IMR-90 (cell line): ENCODE measurements around the gene CCL19. TPM values are rescaled to one million over a fixed set of nuclear protein-coding genes. Genes with fewer than 3 reads are reported as not detected.

Experiments used
- ATAC-seq: fragments of 200-7000 bp; cut with Tn5 transposase; 2 replicates; pipeline ENCODE4 v1.9.1; 2020; ENCODE audit warnings: low read depth, mild to moderate bottlenecking, moderate library complexity
- Bru-seq: library from RNA; stranded (reverse); fragments of 400-500 nt; gene quantifications from one replicate; lab custom pipeline; 2021; lab: Mats Ljungman, UMichigan
- BruChase-seq, 2 experiments: library from RNA; stranded (reverse); fragments of 400-500 nt; gene quantifications; one replicate each; lab custom pipeline; 2021; lab: Mats Ljungman, UMichigan
- BruUV-seq: library from RNA; stranded (reverse); fragments of 400-500 nt; replicated peaks from 2 replicates; lab custom pipeline; 2021; lab: Mats Ljungman, UMichigan
- CTCF ChIA-PET: fragments of 300-600 bp; formaldehyde crosslinking; extraction: SDS; loops from one replicate; lab custom pipeline; 2021; ENCODE audit warnings: antibody characterized with exemption; lab: Yijun Ruan, JAX
- POLR2A ChIA-PET: fragments of 300-600 bp; sonication (Branson Sonifier 250); formaldehyde crosslinking; loops from one replicate; lab custom pipeline; 2022; ENCODE audit warnings: antibody characterized with exemption; ENCODE audit not compliant: unreplicated experiment; lab: Charles Lee
- DNase-seq: peaks from one replicate; pipeline ENCODE4 v3.0.0; 2013
- H2AFZ ChIP-seq: replicated peaks from 2 replicates; pipeline ENCODE3; 2013; ENCODE audit warnings: low read length, mild to moderate bottlenecking; ENCODE audit not compliant: poor library complexity
- H2AK5ac ChIP-seq: 2 replicates; pipeline ENCODE4 v1.6.1; 2013; ENCODE audit warnings: low read depth, low read length, inconsistent platforms
- H2AK9ac ChIP-seq: replicated peaks from 2 replicates; pipeline ENCODE3; 2013; ENCODE audit warnings: mild to moderate bottlenecking, low read depth, low read length, moderate library complexity; ENCODE audit not compliant: poor library complexity
- H2BK120ac ChIP-seq: 2 replicates; pipeline ENCODE4 v1.6.1; 2013; ENCODE audit warnings: low read depth, low read length, inconsistent platforms
- H2BK15ac ChIP-seq: 3 replicates; pipeline ENCODE4 v1.6.1; 2013; ENCODE audit warnings: low read depth, low read length, inconsistent platforms
- H2BK20ac ChIP-seq: 2 replicates; pipeline ENCODE4 v1.6.1; 2013; ENCODE audit warnings: low read depth, mild to moderate bottlenecking, inconsistent platforms, low read length, moderate library complexity
- H2BK5ac ChIP-seq: 2 replicates; pipeline ENCODE4 v1.6.1; 2013; ENCODE audit warnings: mild to moderate bottlenecking, low read depth, low read length, inconsistent platforms; ENCODE audit not compliant: poor library complexity, severe bottlenecking
- H3K14ac ChIP-seq: replicated peaks from 2 replicates; pipeline ENCODE4 v1.6.1; 2013; ENCODE audit warnings: low read depth, low read length, inconsistent platforms
- H3K18ac ChIP-seq: 2 replicates; pipeline ENCODE4 v1.6.1; 2013; ENCODE audit warnings: low read depth, low read length, control low read depth
- H3K23ac ChIP-seq: 2 replicates; pipeline ENCODE4 v1.6.1; 2013; ENCODE audit warnings: low read depth, low read length, inconsistent platforms
- H3K27ac ChIP-seq: 2 replicates; pipeline ENCODE4 v1.5.1; 2013; ENCODE audit warnings: mild to moderate bottlenecking, control low read depth, low read length; ENCODE audit not compliant: insufficient read depth
- H3K27me3 ChIP-seq: 2 replicates; pipeline ENCODE4 v1.6.1; 2013; ENCODE audit warnings: low read length; ENCODE audit not compliant: control insufficient read depth, insufficient read depth
- H3K36me3 ChIP-seq: 2 replicates; pipeline ENCODE4 v1.6.1; 2013; ENCODE audit warnings: low read length, mixed read lengths; ENCODE audit not compliant: control insufficient read depth, insufficient read depth
- H3K4ac ChIP-seq: 2 replicates; pipeline ENCODE4 v1.6.1; 2013; ENCODE audit warnings: low read depth, low read length, inconsistent platforms
- H3K4me1 ChIP-seq: 2 replicates; pipeline ENCODE4 v1.6.1; 2013; ENCODE audit warnings: low read length, mixed read lengths; ENCODE audit not compliant: control insufficient read depth, insufficient read depth
- H3K4me2 ChIP-seq: 2 replicates; pipeline ENCODE4 v1.6.1; 2013; ENCODE audit warnings: low read depth, mild to moderate bottlenecking, control low read depth, low read length, moderate library complexity
- H3K4me3 ChIP-seq: 2 replicates; pipeline ENCODE4 v1.5.1; 2013; ENCODE audit warnings: low read depth, mild to moderate bottlenecking, control low read depth, low read length, moderate library complexity; ENCODE audit not compliant: insufficient read depth
- H3K56ac ChIP-seq: 2 replicates; pipeline ENCODE4 v1.6.1; 2013; ENCODE audit warnings: low read length, inconsistent platforms; ENCODE audit not compliant: insufficient read depth; ENCODE audit errors: extremely low read depth
- H3K79me1 ChIP-seq, 2 experiments: 2 replicates each; pipeline ENCODE4 v1.6.1; 2013; ENCODE audit warnings: low read length in 2 of 2, inconsistent platforms in 1 of 2, low read depth in 1 of 2
- H3K9ac ChIP-seq: 2 replicates; pipeline ENCODE4 v1.6.1; 2013; ENCODE audit warnings: low read depth, low read length, control low read depth
- H3K9me1 ChIP-seq: 2 replicates; pipeline ENCODE4 v1.6.1; 2013; ENCODE audit warnings: low read length, inconsistent platforms; ENCODE audit not compliant: insufficient read depth
- H3K9me3 ChIP-seq: 2 replicates; pipeline ENCODE4 v1.6.1; 2013; ENCODE audit warnings: low read length; ENCODE audit not compliant: control insufficient read depth, insufficient read depth
- H4K20me1 ChIP-seq: 2 replicates; pipeline ENCODE4 v1.6.1; 2013; ENCODE audit warnings: low read length, inconsistent platforms; ENCODE audit not compliant: insufficient read depth
- H4K5ac ChIP-seq: 2 replicates; pipeline ENCODE4 v1.6.1; 2013; ENCODE audit warnings: mild to moderate bottlenecking, low read depth, low read length, control low read depth
- H4K8ac ChIP-seq, 2 experiments: 2 replicates each; pipeline ENCODE4 v1.6.1; 2013; ENCODE audit warnings: low read depth in 2 of 2, low read length in 2 of 2, control low read depth in 1 of 2, inconsistent platforms in 1 of 2
- H4K91ac ChIP-seq: 2 replicates; pipeline ENCODE4 v1.6.1; 2013; ENCODE audit warnings: low read depth, low read length, inconsistent platforms; ENCODE audit not compliant: insufficient read depth
- BHLHE40 ChIP-seq: fragments of 150-350 bp; IDR thresholded peaks from 2 replicates; pipeline ENCODE4 v1.6.1; 2016; ENCODE audit warnings: mild to moderate bottlenecking, low read depth, low read length
- CEBPB ChIP-seq: IDR thresholded peaks from 2 replicates; pipeline ENCODE4 v1.6.1; 2012; ENCODE audit warnings: low read depth, low read length, improper control_type of control experiment
- CHD1 ChIP-seq: IDR thresholded peaks from 2 replicates; pipeline ENCODE4 v1.6.1; 2012; ENCODE audit warnings: low read depth, low read length, improper control_type of control experiment
- ELK1 ChIP-seq: fragments of 150-350 bp; IDR thresholded peaks from 2 replicates; pipeline ENCODE4 v1.6.1; 2016; ENCODE audit warnings: low read depth, mild to moderate bottlenecking, low read length, moderate library complexity, borderline replicate concordance
- MAFK ChIP-seq: IDR thresholded peaks from 2 replicates; pipeline ENCODE4 v1.6.1; 2012; ENCODE audit warnings: low read depth, low read length, improper control_type of control experiment
- MAZ ChIP-seq: IDR thresholded peaks from 2 replicates; pipeline ENCODE4 v1.6.1; 2012; ENCODE audit warnings: low read depth, mild to moderate bottlenecking, low read length, improper control_type of control experiment, moderate library complexity, borderline replicate concordance
- MXI1 ChIP-seq: IDR thresholded peaks from 2 replicates; pipeline ENCODE4 v1.6.1; 2012; ENCODE audit warnings: low read depth, mild to moderate bottlenecking, low read length, moderate library complexity, borderline replicate concordance
- NFE2L2 ChIP-seq: fragments of 150-350 bp; IDR thresholded peaks from 2 replicates; pipeline ENCODE4 v1.6.1; 2016; ENCODE audit warnings: low read depth, mild to moderate bottlenecking, low read length
- POLR2A ChIP-seq: IDR thresholded peaks from 2 replicates; pipeline ENCODE4 v1.6.1; 2012; ENCODE audit warnings: mild to moderate bottlenecking, low read depth, low read length
- RCOR1 ChIP-seq: IDR thresholded peaks from 2 replicates; pipeline ENCODE4 v1.6.1; 2012; ENCODE audit warnings: mild to moderate bottlenecking, low read length, improper control_type of control experiment; ENCODE audit not compliant: insufficient replicate concordance
- RFX5 ChIP-seq: IDR thresholded peaks from 2 replicates; pipeline ENCODE4 v1.8.0; 2012; ENCODE audit warnings: low read depth, mild to moderate bottlenecking, low read length, moderate library complexity
- WGBS, 2 experiments: methylation state at CpG; one replicate each; pipeline versions ENCODE4 v1.1.5 to v1.1.7; 2013; ENCODE audit warnings: missing lambda C conversion rate in 2 of 2; ENCODE audit not compliant: insufficient read length in 1 of 2; ENCODE audit errors: extremely low coverage in 2 of 2; 5-methylcytosine and 5-hydroxymethylcytosine counted together
- dilution Hi-C: fragments of 300-500 bp; cut with HindIII; formaldehyde crosslinking; loops from one replicate; pipeline ENCODE4 v1.14.3; 2018; ENCODE audit warnings: low sequenced_read_pairs; ENCODE audit not compliant: unreplicated experiment
- in situ Hi-C: fragments of 300-500 bp; cut with MboI; formaldehyde crosslinking; loops from 3 replicates; pipeline ENCODE4 v1.14.3; 2019; ENCODE audit warnings: low sequenced_read_pairs, inconsistent platforms, mixed read lengths
- intact Hi-C: fragments of 100-400 bp; cut with micrococcal nuclease; formaldehyde crosslinking; loops from 2 replicates; pipeline ENCODE4 v1.10.0; 2022
- long read RNA-seq: library from polyadenylated mRNA; unstranded; transcript quantifications from one replicate; pipeline ENCODE4 v2.0.0, GENCODE V29; 2021; ENCODE audit not compliant: unreplicated experiment
- polyA plus RNA-seq, 3 experiments: library from polyadenylated mRNA; depleted of rRNA; stranded (reverse); fragments of >200 nt; gene quantifications; 2 replicates each; pipeline ENCODE4 v1.2.3, GENCODE V29; 2012; ENCODE audit warnings: low replicate concordance in 1 of 3
- total RNA-seq: library from RNA; depleted of rRNA; stranded (reverse); fragments of >200 nt; gene quantifications from 2 replicates; pipeline ENCODE4 v1.2.3, GENCODE V29; 2012; rRNA removed
- TF ChIP-seq, protein P1 (sequence below): fragments of 150-350 bp; IDR thresholded peaks from 2 replicates; pipeline ENCODE4 v1.6.1; 2017; ENCODE audit warnings: mild to moderate bottlenecking, antibody characterized with exemption, low read length, low read depth
- TF ChIP-seq, protein P2 (sequence below): conservative IDR thresholded peaks from 2 replicates; pipeline ENCODE4 v1.5.1; 2012; ENCODE audit warnings: mild to moderate bottlenecking, low read depth, low read length, improper control_type of control experiment

CCL19 gene
- total RNA-seq (not detected in 2 replicates), polyA plus RNA-seq (2012; rRNA removed) (not detected in 2 replicates), Bru-seq, nascent RNA (not detected), BruChase-seq, experiment 1, labeled RNA remaining after a 6-hour chase (not detected), BruChase-seq, experiment 2, labeled RNA remaining after a 2-hour chase (not detected)
- not detected in 2 replicates for polyA plus RNA-seq (2012; cell fraction: cytosol; rRNA removed)
- not detected in 2 replicates for polyA plus RNA-seq (2012; cell fraction: nucleus; rRNA removed; ENCODE audit: low replicate concordance)
- long read RNA-seq, result 0 reads

DNA sequence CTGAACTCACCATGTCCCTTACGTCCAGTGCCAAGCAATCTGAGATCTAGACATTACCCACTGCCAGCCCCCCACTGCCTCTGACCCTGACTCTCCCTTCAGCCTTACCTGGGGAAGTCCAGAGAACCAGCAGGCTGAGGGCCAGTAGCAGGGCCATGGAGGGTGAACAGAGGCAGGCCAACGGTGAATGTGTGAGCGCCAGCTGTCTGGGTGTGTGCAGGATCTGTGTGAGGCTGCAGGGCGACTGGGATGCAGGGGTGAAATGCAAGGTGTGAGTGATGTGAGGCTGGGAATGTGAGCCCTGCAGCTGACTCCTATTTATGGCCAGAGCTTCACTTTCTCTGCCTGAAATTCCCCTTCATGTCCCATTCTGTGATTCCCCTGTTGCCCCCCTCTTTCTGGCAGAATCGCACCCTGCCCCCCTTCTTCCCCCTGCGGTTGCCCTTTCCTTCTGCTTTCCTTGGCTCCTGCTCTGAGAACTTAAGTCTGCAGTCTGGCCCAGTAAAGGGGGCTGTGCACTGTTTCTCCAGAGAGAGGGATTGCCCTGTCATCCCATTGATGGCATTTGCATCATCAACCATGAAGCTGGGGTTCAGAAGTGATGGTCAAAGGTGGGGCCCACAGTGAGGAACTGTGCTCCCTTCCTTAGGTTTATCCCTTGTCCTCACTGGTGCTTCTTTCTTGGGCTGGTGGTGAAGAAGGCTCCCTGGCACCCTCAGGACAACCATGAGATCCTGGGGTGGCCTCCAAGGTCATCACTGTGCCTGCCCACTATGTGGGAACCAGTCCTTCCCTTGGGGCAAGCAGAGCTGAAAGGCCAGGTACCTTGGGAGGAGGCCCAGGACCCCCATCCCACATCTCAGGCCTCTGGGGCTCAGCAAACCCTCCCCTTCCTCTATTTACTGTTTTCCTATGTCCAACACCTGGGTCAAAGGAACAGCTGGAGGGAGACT lies at the start of gene CCL19:
TSS of gene CCL19 (minus strand) at position 294 of the 953 bp plus-strand sequence. CDS start at position 157, 137 bp downstream.
- Histone ChIP-seq H4K8ac (no peak within 1 kb of the TSS), H2BK20ac (no peak within 1 kb of the TSS), H3K4me2 (no peak within 1 kb of the TSS), H2BK120ac (no peak within 1 kb of the TSS), H2AFZ (peak within 1 kb of the TSS; percentile 21), H3K4me1 (no peaks in the 10 kb centered on the region; the same call in 1 of the 2 replicates), H2AK5ac (no peak within 1 kb of the TSS), H3K14ac (no peak within 1 kb of the TSS), H3K9me1 (0 out of 2 replicates have a peak, but pooled peaks cover 4% of the 10 kb centered on the region), H3K27me3 (no peaks in the 10 kb centered on the region), H4K5ac (no peak within 1 kb of the TSS), H3K23ac (no peak within 1 kb of the TSS), H3K27ac (no peak within 1 kb of the TSS), H3K4ac (no peak within 1 kb of the TSS), H4K20me1 (no peaks in the 10 kb centered on the region), H3K36me3 (no peaks in the 10 kb centered on the region), H3K4me3 (no peak within 1 kb of the TSS), H3K9me3 (no peaks in the 10 kb centered on the region), H3K9ac (no peak within 1 kb of the TSS), H3K56ac (no peak within 1 kb of the TSS), H3K79me1 (no peaks in the 10 kb centered on the region), H3K18ac (no peak within 1 kb of the TSS), H2BK15ac (no peak within 1 kb of the TSS), H4K91ac (no peak within 1 kb of the TSS), H2AK9ac (peak within 1 kb of the TSS; percentile 72), H2BK5ac (no peak within 1 kb of the TSS)
- no TSS peak for BruUV-seq
- in situ Hi-C loops, result no loop called here
- ATAC-seq (no peak), DNase-seq (no peak)
- CTCF ChIA-PET, result no interaction called here
- POLR2A ChIA-PET, result no interaction called here
- intact Hi-C loops, result no loop called here
- no CpG with 5 or more reads among the region's 6 CpGs for WGBS, 2 experiments
- dilution Hi-C loops, result no loop called here
- TF ChIP-seq, protein P1, sequence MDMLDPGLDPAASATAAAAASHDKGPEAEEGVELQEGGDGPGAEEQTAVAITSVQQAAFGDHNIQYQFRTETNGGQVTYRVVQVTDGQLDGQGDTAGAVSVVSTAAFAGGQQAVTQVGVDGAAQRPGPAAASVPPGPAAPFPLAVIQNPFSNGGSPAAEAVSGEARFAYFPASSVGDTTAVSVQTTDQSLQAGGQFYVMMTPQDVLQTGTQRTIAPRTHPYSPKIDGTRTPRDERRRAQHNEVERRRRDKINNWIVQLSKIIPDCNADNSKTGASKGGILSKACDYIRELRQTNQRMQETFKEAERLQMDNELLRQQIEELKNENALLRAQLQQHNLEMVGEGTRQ, result no peak
- TF ChIP-seq MAFK (no peak), ELK1 (no peak), RCOR1 (no peak), MXI1 (no peak), CHD1 (no peak), MAZ (no peak), CEBPB (no peak), NFE2L2 (no peak), BHLHE40 (no peak), RFX5 (no peak), POLR2A (no peak)
- TF ChIP-seq, protein P2, sequence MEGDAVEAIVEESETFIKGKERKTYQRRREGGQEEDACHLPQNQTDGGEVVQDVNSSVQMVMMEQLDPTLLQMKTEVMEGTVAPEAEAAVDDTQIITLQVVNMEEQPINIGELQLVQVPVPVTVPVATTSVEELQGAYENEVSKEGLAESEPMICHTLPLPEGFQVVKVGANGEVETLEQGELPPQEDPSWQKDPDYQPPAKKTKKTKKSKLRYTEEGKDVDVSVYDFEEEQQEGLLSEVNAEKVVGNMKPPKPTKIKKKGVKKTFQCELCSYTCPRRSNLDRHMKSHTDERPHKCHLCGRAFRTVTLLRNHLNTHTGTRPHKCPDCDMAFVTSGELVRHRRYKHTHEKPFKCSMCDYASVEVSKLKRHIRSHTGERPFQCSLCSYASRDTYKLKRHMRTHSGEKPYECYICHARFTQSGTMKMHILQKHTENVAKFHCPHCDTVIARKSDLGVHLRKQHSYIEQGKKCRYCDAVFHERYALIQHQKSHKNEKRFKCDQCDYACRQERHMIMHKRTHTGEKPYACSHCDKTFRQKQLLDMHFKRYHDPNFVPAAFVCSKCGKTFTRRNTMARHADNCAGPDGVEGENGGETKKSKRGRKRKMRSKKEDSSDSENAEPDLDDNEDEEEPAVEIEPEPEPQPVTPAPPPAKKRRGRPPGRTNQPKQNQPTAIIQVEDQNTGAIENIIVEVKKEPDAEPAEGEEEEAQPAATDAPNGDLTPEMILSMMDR, result no peak
